Kidney tubule cell (primary cell): ENCODE data around the gene PDE2A.

Experiments used
- DNase-seq: peaks from one replicate; pipeline ENCODE4 v3.0.0-alpha.2; 2018; ENCODE audit warnings: low spot score

Gene PDE2A

DNA sequence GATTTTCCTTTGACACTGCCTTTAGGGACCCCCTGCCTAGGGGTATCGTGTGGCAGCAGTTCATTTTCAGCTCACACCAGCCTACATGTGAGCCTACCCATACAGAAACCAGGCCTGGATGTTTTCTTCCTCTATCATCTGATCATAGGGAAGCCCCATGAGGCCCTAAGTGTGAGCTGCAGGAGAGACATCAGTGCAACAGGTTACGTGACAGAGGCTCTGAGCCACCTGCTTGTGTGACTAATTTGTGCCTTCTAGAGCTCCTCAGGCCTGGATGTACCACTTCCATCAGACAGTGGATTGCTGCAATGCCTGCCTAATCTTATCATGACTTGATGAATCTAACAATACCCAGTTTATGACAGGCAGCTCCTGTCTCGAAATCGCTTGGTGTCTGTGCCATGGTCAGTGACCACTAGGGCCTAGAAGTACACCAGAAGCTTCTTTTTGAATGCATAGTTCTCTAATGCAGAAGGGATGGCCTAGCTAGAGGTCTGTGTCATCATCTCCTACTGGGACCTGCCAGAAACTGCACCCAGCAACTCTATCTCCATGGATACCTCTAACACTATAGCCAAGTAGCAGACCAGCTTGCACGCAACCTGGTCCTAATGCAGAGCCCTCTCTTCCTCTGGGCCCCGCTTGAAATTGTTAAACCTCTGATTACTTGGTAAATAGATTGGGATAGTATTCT, 130.2 kb downstream of the PDE2A start:
- DNase-seq: no peak

DNA sequence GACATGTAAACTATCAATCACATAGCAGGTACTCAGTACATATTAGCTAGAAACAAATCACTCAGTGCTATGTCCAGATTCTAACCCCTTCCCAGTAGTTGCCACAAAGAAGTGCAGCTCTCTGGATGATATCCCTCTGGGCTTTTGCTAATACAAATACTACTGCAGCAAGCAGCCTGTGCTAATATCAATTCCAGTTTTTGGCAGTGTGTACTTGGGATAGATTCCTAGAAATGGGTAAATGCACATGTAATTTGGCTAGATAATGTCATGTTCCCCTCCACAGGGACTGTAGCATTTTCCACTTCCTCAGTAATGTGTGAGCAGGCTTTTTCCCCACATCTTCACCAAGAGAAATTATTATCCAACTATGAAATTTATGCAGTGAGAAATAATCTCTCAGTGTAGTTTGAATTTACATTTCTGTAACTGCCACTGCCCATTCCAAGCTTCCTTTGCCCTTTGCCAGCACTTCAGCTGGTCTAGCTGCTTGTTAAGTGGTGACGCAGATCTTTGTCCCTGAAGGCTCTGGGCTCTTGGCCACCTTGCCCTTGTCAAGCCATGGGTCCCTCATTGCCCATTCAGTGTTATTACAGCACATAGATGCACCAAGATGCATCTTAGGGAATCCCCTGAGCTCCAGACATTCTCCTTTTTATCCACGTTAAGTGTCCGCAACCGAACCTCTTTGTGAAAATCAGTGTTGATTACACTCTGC, 132.8 kb downstream of the PDE2A start:
- DNase-seq: no peak

DNA sequence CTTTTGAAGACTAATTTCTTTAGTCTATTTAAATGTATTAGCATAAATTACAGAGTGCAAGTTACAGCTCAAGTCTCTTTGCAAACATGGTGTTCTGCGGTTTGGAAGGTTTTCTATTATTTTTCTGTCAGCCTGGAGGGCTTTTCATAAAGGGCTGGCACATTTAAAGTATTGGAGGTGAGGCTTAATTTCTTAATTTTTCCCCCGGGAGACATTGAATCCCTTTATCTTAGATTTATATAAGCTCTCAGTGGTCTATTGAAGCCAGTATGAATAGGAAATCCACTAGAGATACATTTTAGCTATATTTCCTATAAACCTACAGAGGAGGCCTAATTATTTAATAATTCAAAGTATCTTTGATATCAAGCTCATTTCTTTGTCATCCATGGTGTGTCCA, 137.2 kb downstream of the PDE2A start:
- DNase-seq: no peak

DNA sequence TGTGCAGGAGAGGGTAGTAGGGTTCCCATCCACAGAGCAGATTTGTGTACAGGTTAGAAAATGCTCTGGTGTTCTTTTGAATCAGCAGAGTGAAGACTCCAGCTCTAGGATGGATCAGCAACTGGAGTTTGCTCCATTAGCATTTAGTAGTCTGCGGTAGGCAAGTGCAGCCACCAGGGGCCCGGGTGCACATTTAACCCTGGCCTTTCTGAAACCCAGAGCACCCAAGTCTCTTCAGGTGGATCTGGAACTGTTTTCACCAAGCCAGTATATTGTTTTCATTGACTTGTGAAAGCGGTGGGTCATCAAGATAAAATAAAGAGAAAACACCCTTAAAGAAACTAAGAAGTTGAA, 139.1 kb downstream of the PDE2A start:
- DNase-seq: no peak

DNA sequence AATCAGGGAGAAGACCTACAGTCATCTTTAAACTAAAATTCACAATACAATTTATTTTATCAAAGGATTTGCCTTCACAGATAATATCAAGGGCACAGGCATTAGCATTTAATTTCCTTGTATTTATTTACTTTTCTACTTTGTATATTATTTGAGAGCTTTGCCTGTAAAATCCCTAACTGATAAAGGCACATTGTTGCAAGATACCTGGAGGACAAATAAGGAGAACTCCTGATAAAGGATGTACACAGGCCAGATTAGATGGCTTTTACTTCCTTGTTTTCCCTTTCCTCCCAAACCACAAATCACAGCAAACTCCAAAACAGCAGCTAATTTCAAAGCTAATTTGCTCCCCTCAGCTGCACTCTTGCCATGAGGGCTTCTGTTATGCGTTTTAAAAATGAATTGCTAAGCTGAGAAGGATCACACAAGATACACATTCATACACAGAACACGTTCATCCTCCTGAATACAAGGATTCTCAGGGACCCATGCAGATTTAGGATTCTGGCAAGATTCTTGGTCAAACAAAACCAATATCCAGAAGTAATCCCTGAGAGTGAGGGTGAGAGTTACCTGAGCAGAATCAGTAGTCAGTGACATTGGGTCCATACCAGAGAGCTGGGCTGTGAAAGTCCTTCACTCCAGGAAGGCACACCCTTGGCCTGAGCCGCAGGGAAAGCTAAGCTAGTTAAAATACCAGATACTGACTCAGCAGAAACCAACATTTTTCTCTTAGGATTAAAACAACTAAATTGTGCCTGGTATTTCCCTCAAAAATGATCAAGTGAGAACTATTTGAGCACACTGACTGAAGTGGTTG, 139.6 kb downstream of the PDE2A start:
- no peak for DNase-seq

DNA sequence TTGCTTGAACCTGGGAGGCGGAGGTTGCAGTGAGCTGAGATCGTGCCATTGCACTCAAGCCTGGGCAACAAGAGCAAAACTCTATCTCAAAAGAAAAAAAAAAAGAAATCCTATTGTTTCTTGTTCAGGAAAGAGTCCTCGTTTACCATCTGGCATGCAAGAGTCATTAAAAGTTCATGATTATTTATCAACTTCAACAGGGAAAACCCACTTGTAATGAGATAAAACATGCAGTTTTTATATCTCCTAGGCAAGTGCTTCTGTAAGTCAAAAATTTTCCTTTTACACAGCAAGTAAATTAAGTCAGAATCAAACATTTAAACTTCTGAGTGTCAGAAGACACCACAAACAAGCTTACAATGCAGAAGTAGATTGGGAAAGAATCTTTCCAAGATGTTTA, 145.2 kb downstream of the PDE2A start:
- no peak for DNase-seq

DNA sequence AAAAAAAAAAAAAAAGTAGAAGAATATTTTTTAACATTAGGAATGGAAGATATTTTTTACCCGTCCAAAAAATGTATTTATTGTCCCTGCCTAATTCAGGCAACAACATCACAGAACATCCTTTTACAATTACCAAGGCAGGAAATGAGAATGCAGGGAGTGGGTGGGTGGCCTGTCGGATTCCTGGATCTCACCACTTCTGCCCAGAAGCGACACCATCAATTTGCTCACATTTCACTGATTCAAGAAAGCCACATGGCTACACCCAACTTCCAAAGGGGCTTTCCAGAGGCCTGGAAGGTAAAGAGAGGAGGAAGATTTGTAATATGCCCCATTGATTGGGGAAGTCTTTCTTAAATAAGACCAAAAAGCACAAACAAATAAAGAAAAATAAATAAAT, 146.1 kb downstream of the PDE2A start:
- DNase-seq: no peak
